SK-N-SH treated with all-trans-retinoic acid at 6 μM for 48 hours (cell line): Measurements from ENCODE around the gene JDP2.

Experiments
- ATAC-seq: fragments of 200-7000 bp; cut with Tn5 transposase; 3 replicates; pipeline ENCODE4 v1.9.1; 2020; ENCODE audit warnings: mild to moderate bottlenecking, moderate library complexity
- BACH2 ChIP-seq: fragments of 250-450 bp; sonication (Bioruptor Pico); IDR thresholded peaks from 2 replicates; pipeline ENCODE4 v1.9.0; 2021; ENCODE audit warnings: mild to moderate bottlenecking, borderline replicate concordance
- CSDC2 ChIP-seq: fragments of 250-450 bp; sonication (Bioruptor Pico); IDR thresholded peaks from 2 replicates; pipeline ENCODE4 v1.5.0; 2020; ENCODE audit warnings: mild to moderate bottlenecking, moderate library complexity
- ESRRG ChIP-seq: fragments of 250-450 bp; sonication (Bioruptor Pico); IDR thresholded peaks from 2 replicates; pipeline ENCODE4 v1.6.1; 2021; ENCODE audit warnings: mild to moderate bottlenecking
- GLIS3 ChIP-seq: fragments of 250-450 bp; sonication (Bioruptor Pico); IDR thresholded peaks from 2 replicates; pipeline ENCODE4 v1.5.0; 2020; ENCODE audit warnings: mild to moderate bottlenecking, moderate library complexity
- ISL1 ChIP-seq: fragments of 250-450 bp; sonication (Bioruptor Pico); IDR thresholded peaks from 2 replicates; pipeline ENCODE4 v2.1.2; 2022; ENCODE audit warnings: mild to moderate bottlenecking, moderate library complexity
- OSR1 ChIP-seq: fragments of 250-450 bp; sonication (Bioruptor Pico); IDR thresholded peaks from 2 replicates; pipeline ENCODE4 v1.8.0; 2022; ENCODE audit warnings: moderate library complexity, mild to moderate bottlenecking, inconsistent platforms
- RARB ChIP-seq: fragments of 250-450 bp; sonication (Bioruptor Pico); IDR thresholded peaks from 2 replicates; pipeline ENCODE4 v1.8.0; 2021; ENCODE audit warnings: mild to moderate bottlenecking, moderate library complexity
- SNAI2 ChIP-seq: fragments of 250-450 bp; sonication (Bioruptor Pico); IDR thresholded peaks from 2 replicates; pipeline ENCODE4 v1.5.0; 2020; ENCODE audit warnings: mild to moderate bottlenecking, moderate library complexity
- TCF4 ChIP-seq: fragments of 250-450 bp; sonication (Bioruptor Pico); IDR thresholded peaks from 2 replicates; pipeline ENCODE4 v1.8.0; 2021; ENCODE audit warnings: mild to moderate bottlenecking, moderate library complexity, borderline replicate concordance
- TOX ChIP-seq: fragments of 250-450 bp; sonication (Bioruptor Pico); IDR thresholded peaks from 2 replicates; pipeline ENCODE4 v1.8.0; 2021; ENCODE audit warnings: mild to moderate bottlenecking, moderate library complexity, borderline replicate concordance
- ZFP3 ChIP-seq: fragments of 250-450 bp; sonication (Bioruptor Pico); IDR thresholded peaks from 2 replicates; pipeline ENCODE4 v1.5.0; 2020; ENCODE audit warnings: mild to moderate bottlenecking, moderate library complexity
- ZFP30 ChIP-seq: fragments of 450-650 bp; formaldehyde crosslinking; IDR thresholded peaks from 2 replicates; pipeline ENCODE4 v1.5.0; 2022; ENCODE audit warnings: mild to moderate bottlenecking, moderate library complexity
- ZNF565 ChIP-seq: fragments of 450-650 bp; formaldehyde crosslinking; conservative IDR thresholded peaks from 2 replicates; pipeline ENCODE4 v1.5.0; 2020; ENCODE audit warnings: low read depth, mild to moderate bottlenecking, moderate library complexity
- ZNF70 ChIP-seq: fragments of 450-650 bp; formaldehyde crosslinking; IDR thresholded peaks from 2 replicates; pipeline ENCODE4 v1.5.0; 2020; ENCODE audit warnings: mild to moderate bottlenecking, moderate library complexity
- ZNF8 ChIP-seq: fragments of 450-650 bp; formaldehyde crosslinking; IDR thresholded peaks from 2 replicates; pipeline ENCODE4 v1.5.0; 2020; ENCODE audit warnings: mild to moderate bottlenecking, moderate library complexity
- TF ChIP-seq, protein P1 (sequence below): fragments of 250-450 bp; sonication (Bioruptor Pico); IDR thresholded peaks from 2 replicates; pipeline ENCODE4 v1.5.0; 2020; ENCODE audit warnings: mild to moderate bottlenecking, moderate library complexity
- TF ChIP-seq, protein P2 (sequence below): fragments of 250-450 bp; sonication (Bioruptor Pico); IDR thresholded peaks from 2 replicates; pipeline ENCODE4 v1.8.0; 2021; ENCODE audit warnings: low read depth, mild to moderate bottlenecking, moderate library complexity, borderline replicate concordance
- TF ChIP-seq, protein P3 (sequence below): fragments of 250-450 bp; sonication (Bioruptor Pico); IDR thresholded peaks from 2 replicates; pipeline ENCODE4 v1.5.1; 2020; ENCODE audit warnings: low read depth, mild to moderate bottlenecking, moderate library complexity

Gene JDP2

DNA sequence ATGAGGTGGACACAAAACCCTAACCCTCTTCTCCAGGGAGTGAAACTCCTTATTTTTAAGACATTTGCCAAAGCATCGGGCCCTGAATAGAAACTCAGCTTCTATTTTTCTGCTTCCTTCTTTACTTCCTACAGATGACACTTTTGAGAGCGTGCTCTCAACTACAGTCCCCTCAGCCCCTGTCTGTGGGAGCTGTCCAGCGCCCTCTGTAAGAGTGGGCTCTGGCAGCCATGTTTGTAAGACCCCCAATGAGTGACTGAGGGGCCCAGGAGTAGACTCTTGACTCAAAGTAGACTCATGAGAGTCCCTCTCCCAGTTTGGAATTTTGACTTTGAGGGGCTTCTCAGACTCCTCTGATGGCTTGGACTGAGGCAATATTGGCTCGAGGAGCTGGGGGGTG is 68.9 kb downstream of the JDP2 start:
- ATAC-seq: no peak
- no peak for TF ChIP-seq TOX (CRISPR knock-in tag)
- no peak for TF ChIP-seq ZFP3
- TF ChIP-seq, protein P1, sequence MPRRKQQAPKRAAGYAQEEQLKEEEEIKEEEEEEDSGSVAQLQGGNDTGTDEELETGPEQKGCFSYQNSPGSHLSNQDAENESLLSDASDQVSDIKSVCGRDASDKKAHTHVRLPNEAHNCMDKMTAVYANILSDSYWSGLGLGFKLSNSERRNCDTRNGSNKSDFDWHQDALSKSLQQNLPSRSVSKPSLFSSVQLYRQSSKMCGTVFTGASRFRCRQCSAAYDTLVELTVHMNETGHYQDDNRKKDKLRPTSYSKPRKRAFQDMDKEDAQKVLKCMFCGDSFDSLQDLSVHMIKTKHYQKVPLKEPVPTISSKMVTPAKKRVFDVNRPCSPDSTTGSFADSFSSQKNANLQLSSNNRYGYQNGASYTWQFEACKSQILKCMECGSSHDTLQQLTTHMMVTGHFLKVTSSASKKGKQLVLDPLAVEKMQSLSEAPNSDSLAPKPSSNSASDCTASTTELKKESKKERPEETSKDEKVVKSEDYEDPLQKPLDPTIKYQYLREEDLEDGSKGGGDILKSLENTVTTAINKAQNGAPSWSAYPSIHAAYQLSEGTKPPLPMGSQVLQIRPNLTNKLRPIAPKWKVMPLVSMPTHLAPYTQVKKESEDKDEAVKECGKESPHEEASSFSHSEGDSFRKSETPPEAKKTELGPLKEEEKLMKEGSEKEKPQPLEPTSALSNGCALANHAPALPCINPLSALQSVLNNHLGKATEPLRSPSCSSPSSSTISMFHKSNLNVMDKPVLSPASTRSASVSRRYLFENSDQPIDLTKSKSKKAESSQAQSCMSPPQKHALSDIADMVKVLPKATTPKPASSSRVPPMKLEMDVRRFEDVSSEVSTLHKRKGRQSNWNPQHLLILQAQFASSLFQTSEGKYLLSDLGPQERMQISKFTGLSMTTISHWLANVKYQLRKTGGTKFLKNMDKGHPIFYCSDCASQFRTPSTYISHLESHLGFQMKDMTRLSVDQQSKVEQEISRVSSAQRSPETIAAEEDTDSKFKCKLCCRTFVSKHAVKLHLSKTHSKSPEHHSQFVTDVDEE (CRISPR knock-in tag): no peak
- no peak for TF ChIP-seq ZNF565
- no peak for TF ChIP-seq SNAI2 (CRISPR knock-in tag)
- TF ChIP-seq ISL1 (CRISPR knock-in tag): no peak
- TF ChIP-seq ESRRG: no peak
- no peak for TF ChIP-seq ZNF8 (CRISPR knock-in tag)
- TF ChIP-seq, protein P2, sequence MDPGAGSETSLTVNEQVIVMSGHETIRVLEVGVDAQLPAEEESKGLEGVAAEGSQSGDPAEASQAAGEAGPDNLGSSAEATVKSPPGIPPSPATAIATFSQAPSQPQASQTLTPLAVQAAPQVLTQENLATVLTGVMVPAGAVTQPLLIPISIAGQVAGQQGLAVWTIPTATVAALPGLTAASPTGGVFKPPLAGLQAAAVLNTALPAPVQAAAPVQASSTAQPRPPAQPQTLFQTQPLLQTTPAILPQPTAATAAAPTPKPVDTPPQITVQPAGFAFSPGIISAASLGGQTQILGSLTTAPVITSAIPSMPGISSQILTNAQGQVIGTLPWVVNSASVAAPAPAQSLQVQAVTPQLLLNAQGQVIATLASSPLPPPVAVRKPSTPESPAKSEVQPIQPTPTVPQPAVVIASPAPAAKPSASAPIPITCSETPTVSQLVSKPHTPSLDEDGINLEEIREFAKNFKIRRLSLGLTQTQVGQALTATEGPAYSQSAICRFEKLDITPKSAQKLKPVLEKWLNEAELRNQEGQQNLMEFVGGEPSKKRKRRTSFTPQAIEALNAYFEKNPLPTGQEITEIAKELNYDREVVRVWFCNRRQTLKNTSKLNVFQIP (CRISPR knock-in tag): no peak
- TF ChIP-seq ZNF70 (CRISPR knock-in tag): no peak
- no peak for TF ChIP-seq RARB
- no peak for TF ChIP-seq OSR1 (CRISPR knock-in tag)
- TF ChIP-seq, all 23 proteins: peak for 0

DNA sequence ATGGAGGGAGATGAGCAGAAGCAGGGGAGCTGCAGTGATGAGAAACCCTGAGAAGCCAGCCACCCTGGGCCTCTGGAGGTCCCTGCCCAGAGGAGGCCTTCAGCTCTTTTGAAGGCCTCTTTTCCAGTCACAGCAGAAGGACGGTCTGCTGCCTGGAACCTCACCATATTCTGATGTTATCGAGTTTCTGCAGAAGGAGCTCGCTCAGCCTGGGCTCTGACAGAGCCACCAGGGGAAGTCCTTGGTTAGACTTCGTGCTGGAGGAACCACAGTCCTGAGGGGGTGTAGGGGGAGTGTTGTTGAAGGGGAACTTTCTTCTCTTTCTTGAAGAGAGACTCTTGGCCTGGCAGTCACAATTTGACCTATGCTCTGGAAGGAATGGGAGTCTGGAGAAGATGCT is 69.4 kb downstream of the JDP2 start:
- TF ChIP-seq ZFP3: no peak
- TF ChIP-seq, all 23 proteins: peak for 0
- no peak for ATAC-seq

DNA sequence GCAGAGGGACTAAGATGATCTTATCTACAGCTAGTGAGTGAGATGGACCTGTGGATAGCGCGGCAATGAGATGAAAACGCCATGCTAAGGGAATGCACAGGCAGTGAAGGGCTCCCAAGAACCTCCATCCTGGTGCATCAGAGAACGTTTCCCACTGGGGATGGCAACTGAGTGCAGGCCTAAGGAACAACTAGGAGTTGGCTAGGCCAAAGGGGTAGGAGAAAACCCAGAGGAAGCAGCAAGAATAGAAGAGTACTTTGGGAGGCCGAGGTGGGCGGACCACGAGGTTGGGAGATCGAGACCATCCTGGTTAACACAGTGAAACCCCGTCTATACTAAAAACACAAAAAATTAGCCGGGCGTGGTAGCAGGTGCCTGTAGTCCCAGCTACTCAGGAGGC is 69.9 kb downstream of the JDP2 start:
- no peak for ATAC-seq
- no peak for TF ChIP-seq ZFP30 (CRISPR knock-in tag)
- TF ChIP-seq BACH2 (CRISPR knock-in tag): no peak
- no peak for TF ChIP-seq CSDC2 (CRISPR knock-in tag)
- no peak for TF ChIP-seq TCF4 (CRISPR knock-in tag)
- TF ChIP-seq, protein P3, sequence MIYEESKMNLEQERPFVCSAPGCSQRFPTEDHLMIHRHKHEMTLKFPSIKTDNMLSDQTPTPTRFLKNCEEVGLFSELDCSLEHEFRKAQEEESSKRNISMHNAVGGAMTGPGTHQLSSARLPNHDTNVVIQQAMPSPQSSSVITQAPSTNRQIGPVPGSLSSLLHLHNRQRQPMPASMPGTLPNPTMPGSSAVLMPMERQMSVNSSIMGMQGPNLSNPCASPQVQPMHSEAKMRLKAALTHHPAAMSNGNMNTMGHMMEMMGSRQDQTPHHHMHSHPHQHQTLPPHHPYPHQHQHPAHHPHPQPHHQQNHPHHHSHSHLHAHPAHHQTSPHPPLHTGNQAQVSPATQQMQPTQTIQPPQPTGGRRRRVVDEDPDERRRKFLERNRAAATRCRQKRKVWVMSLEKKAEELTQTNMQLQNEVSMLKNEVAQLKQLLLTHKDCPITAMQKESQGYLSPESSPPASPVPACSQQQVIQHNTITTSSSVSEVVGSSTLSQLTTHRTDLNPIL (CRISPR knock-in tag): no peak
- no peak for TF ChIP-seq ZNF565
- TF ChIP-seq, protein P1 (CRISPR knock-in tag): no peak

DNA sequence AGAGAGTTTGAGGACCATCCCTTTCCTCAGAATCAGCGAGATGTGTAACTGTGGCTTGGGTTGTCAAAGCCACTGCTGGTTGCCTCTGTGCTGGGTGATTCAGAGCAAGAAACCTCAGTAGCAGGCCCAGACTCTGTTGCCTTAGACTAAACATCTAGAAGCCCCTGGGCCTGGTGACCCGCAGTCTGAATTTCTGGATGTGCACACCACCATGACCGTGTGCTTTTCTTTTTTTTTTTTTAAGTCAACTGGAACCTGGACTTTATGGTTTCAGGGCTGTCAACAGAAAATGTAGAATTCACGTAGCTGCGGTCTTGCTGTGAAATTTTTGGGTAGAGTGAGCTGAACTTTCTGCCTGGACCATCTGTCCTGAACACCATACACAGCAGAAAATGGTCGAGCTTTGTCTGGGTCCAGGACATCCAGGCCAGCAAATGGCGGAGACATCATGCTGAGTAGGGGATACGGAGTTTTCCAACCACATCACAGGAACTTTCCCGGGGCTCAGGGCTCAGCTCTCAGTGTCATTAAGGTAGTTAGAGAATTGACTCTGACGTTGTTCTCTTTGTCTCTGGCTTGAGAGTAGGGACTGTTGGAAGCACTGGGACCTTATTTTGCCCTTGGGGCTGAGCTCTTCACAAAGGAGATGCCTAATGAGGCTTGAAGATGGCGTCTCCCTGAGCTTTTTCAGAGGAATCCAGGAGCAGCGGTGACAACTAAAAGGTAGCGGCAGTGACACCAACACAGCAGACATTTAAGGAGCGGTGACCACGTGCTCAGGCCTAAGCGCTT is 71.5 kb downstream of the JDP2 start:
- TF ChIP-seq BACH2 (CRISPR knock-in tag) (no peak), GLIS3 (CRISPR knock-in tag) (no peak), OSR1 (CRISPR knock-in tag) (no peak), ZNF70 (CRISPR knock-in tag) (no peak), ISL1 (CRISPR knock-in tag) (no peak), SNAI2 (CRISPR knock-in tag) (no peak)
- TF ChIP-seq, all 23 proteins: peak for 0
- ATAC-seq: no peak
